Body of pancreas (tissue), 4 donors: ENCODE results near the gene IFI27. TPM values are rescaled to one million over a fixed set of nuclear protein-coding genes. Genes with fewer than 3 reads are reported as not detected.

ENCODE experiments used
- ATAC-seq: fragments of 150-250 bp; one replicate; pipeline ENCODE4 v1.9.1; 2016
- DNase-seq, 4 donors: peaks; one replicate each; pipeline ENCODE4 v3.0.0-alpha.2; 2019
- H3K27ac ChIP-seq, 4 donors: fragments of 200-600 bp; sonication (generic); 1 replicate in 3 of 4; 2 replicates in 1 of 4; pipeline versions ENCODE4 v1.5.1 to v1.6.1; 2016 to 2019; ENCODE audit warnings: mild to moderate bottlenecking in 1 of 4, mixed read lengths in 1 of 4, moderate library complexity in 1 of 4
- H3K27me3 ChIP-seq, 2 donors: fragments of 200-600 bp; sonication (generic); one replicate each; pipeline ENCODE4 v1.6.0; 2016; ENCODE audit warnings: mild to moderate bottlenecking in 1 of 2
- H3K36me3 ChIP-seq, 2 donors: fragments of 200-600 bp; sonication (generic); replicated peaks in 1 of 2; 2 replicates each; pipeline ENCODE4 v1.5.1; 2016; ENCODE audit warnings: low read depth in 2 of 2; ENCODE audit not compliant: insufficient read depth in 1 of 2
- H3K4me1 ChIP-seq: fragments of 200-600 bp; sonication (generic); one replicate; pipeline ENCODE4 v1.6.0; 2016
- H3K4me3 ChIP-seq, 2 donors: fragments of 200-600 bp; sonication (generic); 1 replicate in 1 of 2; 2 replicates in 1 of 2; pipeline ENCODE4 v1.5.1; 2016 to 2019
- H3K9me3 ChIP-seq, 3 donors: fragments of 200-600 bp; sonication (generic); 1 replicate in 2 of 3; 2 replicates in 1 of 3; pipeline ENCODE4 v1.5.1; 2016
- CTCF ChIP-seq, 7 experiments: fragments of 450-650 bp in 4 of 7; fragments of 200-600 bp in 3 of 7; sonication (generic) in 3 of 7; IDR thresholded peaks; one replicate each; pipeline ENCODE4 v1.5.1; 2016 to 2019; ENCODE audit warnings: antibody characterized with exemption in 7 of 7
- POLR2A ChIP-seq, 3 donors: fragments of 450-650 bp; IDR thresholded peaks; one replicate each; pipeline ENCODE4 v1.6.1; 2016; ENCODE audit warnings: antibody characterized with exemption in 3 of 3, mild to moderate bottlenecking in 2 of 3
- WGBS, 2 donors: methylation state at CpG; one replicate each; pipeline ENCODE4 v1.1.5; 2017; 5-methylcytosine and 5-hydroxymethylcytosine counted together
- intact Hi-C: fragments of 100-400 bp; cut with DNase I; formaldehyde crosslinking; loops from one replicate; pipeline ENCODE4 v1.15.1; 2023
- total RNA-seq, 2 donors: library from RNA; depleted of rRNA; stranded (reverse); fragments of >200 nt; gene quantifications; one replicate each; pipeline ENCODE4 v1.1.0, GENCODE V29; 2016

Gene IFI27
- total RNA-seq, 2 donors from 2014 or later: 8.8 to 38.6 TPM

GRCh38 chr14:94138251-94138650 is 27.7 kb downstream of the IFI27 start:
- no peaks in the 10 kb centered on the region for H3K4me1 ChIP-seq
- no peak for TF ChIP-seq CTCF (IDR thresholded peaks at IDR 0.05)
- TF ChIP-seq POLR2A (IDR thresholded peaks at IDR 0.05): no peak
- H3K36me3 ChIP-seq: no peaks in the 10 kb centered on the region
- no peak for DNase-seq
- 62 to 77% methylated on average over 9 of the region's 9 CpGs for WGBS, 2 donors
- no peak overlapping the region for H3K4me3 ChIP-seq
- no peak for ATAC-seq
- H3K27ac ChIP-seq: no peak overlapping the region
- no peaks in the 10 kb centered on the region for H3K27me3 ChIP-seq
- no peaks in the 10 kb centered on the region for H3K9me3 ChIP-seq
- intact Hi-C loops: loop anchor here (5.0 kb wide), 1 partner anchor 106 kb away; no protein-coding TSS in a partner anchor

GRCh38 chr14:94139006-94139405 is 28.5 kb downstream of the IFI27 start:
- no peak overlapping the region for H3K4me3 ChIP-seq
- TF ChIP-seq CTCF (IDR thresholded peaks at IDR 0.05) (no peak), POLR2A (IDR thresholded peaks at IDR 0.05) (no peak)
- WGBS, 2 donors: 47 to 59% methylated on average over 5 of the region's 5 CpGs
- no peaks in the 10 kb centered on the region for H3K9me3 ChIP-seq
- no peaks in the 10 kb centered on the region for H3K4me1 ChIP-seq
- DNase-seq (no peak), ATAC-seq (no peak)
- H3K27me3 ChIP-seq: no peaks in the 10 kb centered on the region
- H3K27ac ChIP-seq: no peak overlapping the region
- intact Hi-C loops: loop anchor here (5.0 kb wide), 1 partner anchor 107 kb away; no protein-coding TSS in a partner anchor
- H3K36me3 ChIP-seq: no peaks in the 10 kb centered on the region

GRCh38 chr14:94139421-94139820 is 28.9 kb downstream of the IFI27 start:
- 74 to 80% methylated on average over 5 of the region's 5 CpGs for WGBS, 2 donors
- H3K27ac ChIP-seq: no peak overlapping the region
- no peak for ATAC-seq
- no peak for TF ChIP-seq CTCF (IDR thresholded peaks at IDR 0.05)
- no peak for TF ChIP-seq POLR2A (IDR thresholded peaks at IDR 0.05)
- no peaks in the 10 kb centered on the region for H3K4me1 ChIP-seq
- no peaks in the 10 kb centered on the region for H3K9me3 ChIP-seq
- H3K4me3 ChIP-seq: no peak overlapping the region
- no peak for DNase-seq
- no peaks in the 10 kb centered on the region for H3K27me3 ChIP-seq
- intact Hi-C loops: loop anchor here (5.0 kb wide), 1 partner anchor 107 kb away; no protein-coding TSS in a partner anchor
- no peaks in the 10 kb centered on the region for H3K36me3 ChIP-seq

- Histone ChIP-seq H3K36me3 (no peaks in the 10 kb centered on the region), H3K4me3 (no peak overlapping the region), H3K9me3 (no peaks in the 10 kb centered on the region), H3K27me3 (no peaks in the 10 kb centered on the region), H3K4me1 (no peaks in the 10 kb centered on the region), H3K27ac (no peak overlapping the region)
- intact Hi-C loops: no loop called here
- no peak for ATAC-seq
- TF ChIP-seq CTCF (IDR thresholded peaks at IDR 0.05) (no peak), POLR2A (IDR thresholded peaks at IDR 0.05) (no peak)
- WGBS, 2 donors: 34 to 66% methylated on average over 3 of the region's 3 CpGs
- DNase-seq: no peak
These were observed 31.7 kb downstream of the IFI27 start for GRCh38 chr14:94142247-94142646.

- WGBS, 2 donors: 73 to 80% methylated on average over 1 of the region's 1 CpG
- Histone ChIP-seq H3K4me1 (no peaks in the 10 kb centered on the region), H3K36me3 (no peaks in the 10 kb centered on the region), H3K9me3 (no peaks in the 10 kb centered on the region), H3K4me3 (no peak overlapping the region), H3K27me3 (no peaks in the 10 kb centered on the region), H3K27ac (no peak overlapping the region)
- TF ChIP-seq POLR2A (IDR thresholded peaks at IDR 0.05): no peak
- TF ChIP-seq CTCF (IDR thresholded peaks at IDR 0.05): no peak
- ATAC-seq: no peak
- no peak for DNase-seq
- intact Hi-C loops: no loop called here
These were observed 32.3 kb downstream of the IFI27 start for GRCh38 chr14:94142836-94143235.
